Mesothelial cell of epicardium (in vitro differentiated cells): ENCODE results near the gene TBPL2. TPM values are rescaled to one million over a fixed set of nuclear protein-coding genes. Genes with fewer than 3 reads are reported as not detected.
"Not testable (repeated sequence)": the region's sequence is repeated elsewhere in the genome, so short reads cannot be mapped to it uniquely, and the experiment has no call there.

ENCODE experiments used
- DNase-seq, 2 experiments: peaks; one replicate each; pipeline ENCODE4 v3.0.0; 2021; ENCODE audit warnings: low spot score in 2 of 2; ENCODE audit not compliant: unreplicated experiment in 2 of 2
- H3K27ac Mint-ChIP-seq: 2 replicates; pipeline ENCODE4 v1.8.0; 2021; ENCODE audit warnings: mixed read lengths
- H3K27me3 Mint-ChIP-seq: 2 replicates; pipeline ENCODE4 v1.8.0; 2021; ENCODE audit warnings: low read depth, mixed read lengths
- H3K36me3 Mint-ChIP-seq: 2 replicates; pipeline ENCODE4 v1.8.0; 2021; ENCODE audit warnings: mixed read lengths
- H3K4me1 Mint-ChIP-seq: 2 replicates; pipeline ENCODE4 v1.8.0; 2021; ENCODE audit warnings: mixed read lengths
- H3K4me3 Mint-ChIP-seq: 2 replicates; pipeline ENCODE4 v1.8.0; 2021; ENCODE audit warnings: mild to moderate bottlenecking, moderate library complexity, mixed read lengths
- H3K9me3 Mint-ChIP-seq: 2 replicates; pipeline ENCODE4 v1.8.0; 2021; ENCODE audit warnings: mixed read lengths
- CTCF ChIP-seq: fragments of 200-600 bp; sonication (generic); IDR thresholded peaks from one replicate; pipeline ENCODE4 v1.5.0; 2021; ENCODE audit warnings: antibody characterized with exemption; ENCODE audit not compliant: unreplicated experiment
- total RNA-seq: library from RNA; stranded (reverse); gene quantifications from 3 replicates; pipeline ENCODE4 v1.2.1, GENCODE V29; 2021

TBPL2 gene
- total RNA-seq, 1 donor from 2014 or later = not detected

GRCh38 chr14:55388160-55388559 lies 52.3 kb downstream of the TBPL2 start:
- Mint-ChIP-seq H3K4me3 (no peak overlapping the region), H3K27me3 (no peaks in the 10 kb centered on the region), H3K9me3 (no peaks in the 10 kb centered on the region), H3K4me1 (no peaks in the 10 kb centered on the region), H3K27ac (no peak overlapping the region), H3K36me3 (peaks cover 32% of the 10 kb centered on the region)
- DNase-seq = no peak
- TF ChIP-seq CTCF = no peak

DNA sequence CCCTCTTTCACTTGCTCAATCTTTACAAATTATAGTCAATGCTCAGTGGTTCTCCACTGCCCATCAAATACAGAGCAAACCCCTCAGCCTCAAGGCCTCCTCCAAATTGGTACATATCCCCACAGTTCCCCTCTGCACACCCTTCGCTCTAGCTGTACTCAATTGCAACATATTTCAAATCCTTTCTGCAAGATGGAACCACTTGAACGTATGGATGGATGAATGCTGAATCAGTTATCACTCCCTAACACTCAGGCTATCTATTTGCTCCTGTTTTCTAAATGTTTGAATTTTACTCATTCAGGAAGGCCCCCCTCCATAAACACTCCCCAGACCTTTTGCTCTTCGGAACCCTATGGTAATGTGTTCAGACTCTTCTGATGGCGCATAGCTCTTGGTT lies 53.3 kb downstream of the TBPL2 start:
- no peaks in the 10 kb centered on the region for H3K27me3 Mint-ChIP-seq
- no peak overlapping the region for H3K4me3 Mint-ChIP-seq
- DNase-seq = no peak
- no peaks in the 10 kb centered on the region for H3K9me3 Mint-ChIP-seq
- no peak overlapping the region for H3K27ac Mint-ChIP-seq
- peaks cover 31% of the 10 kb centered on the region for H3K36me3 Mint-ChIP-seq
- TF ChIP-seq CTCF = no peak
- no peaks in the 10 kb centered on the region for H3K4me1 Mint-ChIP-seq

DNA sequence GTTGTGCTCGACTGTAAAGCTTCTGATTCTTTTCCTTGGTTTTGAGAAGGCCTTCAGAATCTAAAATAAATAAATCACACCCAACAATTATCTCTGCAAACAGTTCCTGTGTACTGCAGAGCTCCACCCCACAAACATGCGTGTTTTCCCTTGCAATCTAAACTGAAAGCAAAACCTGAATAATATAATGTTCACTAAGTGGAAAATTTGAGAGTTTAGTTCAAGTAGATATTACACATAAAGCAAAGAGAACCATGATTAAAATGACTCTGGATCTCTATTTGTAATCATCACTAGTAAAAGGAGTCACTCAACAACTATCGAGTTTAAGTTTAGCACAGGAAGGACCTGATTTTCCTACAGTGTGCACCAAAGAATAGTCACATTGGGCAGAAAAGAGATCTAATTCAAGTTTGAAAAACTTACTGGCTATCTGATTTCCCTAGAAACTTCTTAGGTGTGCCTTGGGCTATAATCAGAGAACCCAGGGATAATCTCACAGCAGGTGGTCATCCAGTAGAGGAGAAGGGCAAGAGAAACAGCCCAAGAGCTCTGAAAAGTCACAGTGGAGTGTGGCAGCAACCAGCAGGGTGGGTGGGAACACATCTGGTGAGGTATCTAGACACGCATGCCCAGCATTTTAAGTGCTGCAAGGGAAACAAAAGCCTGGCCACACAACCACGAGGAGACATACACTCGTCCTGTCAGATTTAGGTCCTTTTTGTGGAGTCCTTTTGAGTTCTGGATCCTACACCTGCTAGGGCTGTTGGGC lies 54.2 kb downstream of the TBPL2 start:
- no peak for DNase-seq
- Mint-ChIP-seq H3K4me1 (no peaks in the 10 kb centered on the region), H3K36me3 (peaks cover 35% of the 10 kb centered on the region), H3K27me3 (no peaks in the 10 kb centered on the region), H3K27ac (no peak overlapping the region), H3K4me3 (no peak overlapping the region), H3K9me3 (no peaks in the 10 kb centered on the region)
- no peak for TF ChIP-seq CTCF

DNA sequence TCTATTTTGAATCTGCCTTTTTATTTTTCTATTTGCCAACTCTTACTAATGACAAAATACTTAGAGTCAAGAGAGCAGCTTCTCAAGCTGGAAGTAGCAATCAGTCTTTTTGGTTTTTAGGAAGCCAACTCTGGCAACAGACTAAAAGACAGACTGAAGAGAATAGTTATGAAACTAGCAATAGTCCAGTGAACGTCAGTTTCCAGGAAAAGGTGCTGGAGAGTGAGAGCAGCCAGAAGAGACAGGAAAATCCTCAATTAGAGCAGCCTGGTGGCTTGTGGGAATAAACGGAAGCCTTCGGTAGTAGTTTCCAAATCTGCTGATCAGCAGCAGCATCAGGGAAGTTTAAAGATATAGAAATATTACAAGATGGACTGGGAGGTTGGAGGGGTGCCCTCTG lies 55.9 kb downstream of the TBPL2 start:
- Mint-ChIP-seq H3K4me3 (no peak overlapping the region), H3K27ac (no peak overlapping the region), H3K27me3 (no peaks in the 10 kb centered on the region), H3K9me3 (no peaks in the 10 kb centered on the region), H3K36me3 (peaks cover 35% of the 10 kb centered on the region), H3K4me1 (no peaks in the 10 kb centered on the region)
- DNase-seq = no peak
- no peak for TF ChIP-seq CTCF

- no peaks in the 10 kb centered on the region for H3K9me3 Mint-ChIP-seq
- no peaks in the 10 kb centered on the region for H3K4me1 Mint-ChIP-seq
- no peak for TF ChIP-seq CTCF
- H3K27me3 Mint-ChIP-seq = no peaks in the 10 kb centered on the region
- H3K4me3 Mint-ChIP-seq = no peak overlapping the region
- H3K36me3 Mint-ChIP-seq = peaks cover 30% of the 10 kb centered on the region
- H3K27ac Mint-ChIP-seq = no peak overlapping the region
- DNase-seq = no peak
Measured at GRCh38 chr14:55383541-55384140, 56.8 kb downstream of the TBPL2 start.

GRCh38 chr14:55383056-55383466 lies 57.4 kb downstream of the TBPL2 start:
- H3K27me3 Mint-ChIP-seq, H3K27ac Mint-ChIP-seq, DNase-seq, H3K4me3 Mint-ChIP-seq, H3K4me1 Mint-ChIP-seq, H3K9me3 Mint-ChIP-seq: not testable (repeated sequence)
- H3K36me3 Mint-ChIP-seq = peaks cover 27% of the 10 kb centered on the region
